Testis (tissue), 3 donors: ENCODE measurements around the gene FAM200A. TPM values are rescaled to one million over a fixed set of nuclear protein-coding genes. Genes with fewer than 3 reads are reported as not detected.
A peak's percentile ranks its signal among the peaks of the same experiment; 100 is the strongest.

Source experiments
- DNase-seq: peaks from one replicate; pipeline ENCODE4 v3.0.0-alpha.2; 2019
- H3K27ac ChIP-seq, 2 donors: fragments of 200-600 bp; sonication (generic); one replicate each; pipeline ENCODE4 v1.5.1; 2019
- H3K27me3 ChIP-seq: fragments of 200-600 bp; sonication (generic); one replicate; pipeline ENCODE4 v1.5.1; 2019
- H3K36me3 ChIP-seq: fragments of 200-600 bp; sonication (generic); one replicate; pipeline ENCODE4 v1.5.1; 2017; ENCODE audit warnings: low read depth; ENCODE audit errors: missing control alignments
- H3K4me1 ChIP-seq: fragments of 200-600 bp; sonication (generic); one replicate; pipeline ENCODE4 v1.5.1; 2019
- H3K4me3 ChIP-seq, 2 donors: fragments of 200-600 bp; sonication (generic); one replicate each; pipeline ENCODE4 v1.5.1; 2017 to 2019
- H3K9me3 ChIP-seq: fragments of 200-600 bp; sonication (generic); one replicate; pipeline ENCODE4 v1.5.1; 2017
- POLR2A ChIP-seq: fragments of 450-650 bp; IDR thresholded peaks from one replicate; pipeline ENCODE4 v1.6.1; 2017; ENCODE audit warnings: antibody characterized with exemption, mild to moderate bottlenecking, moderate library complexity
- WGBS, 2 donors: methylation state at CpG; one replicate each; pipeline ENCODE4 v1.1.5; 2018; 5-methylcytosine and 5-hydroxymethylcytosine counted together
- intact Hi-C: fragments of 100-400 bp; cut with DNase I; formaldehyde crosslinking; loops from one replicate; pipeline ENCODE4 v1.15.1; 2023; ENCODE audit warnings: low total_unique reads
- polyA plus RNA-seq: library from polyadenylated mRNA; stranded (reverse); fragments of 350-450 nt; fragmentation: Illumina TruSeq; extraction: RNeasy Lipid Tissue Mini Kit (QIAGEN cat#74804); gene quantifications from one replicate; pipeline ENCODE4 v1.2.3, GENCODE V29; 2014; ENCODE audit warnings: low read depth, low replicate concordance; ENCODE audit not compliant: insufficient read depth
- total RNA-seq, 2 donors: library from RNA; depleted of rRNA; stranded (reverse); fragments of >200 nt; gene quantifications; one replicate each; pipeline ENCODE4 v1.2.3, GENCODE V29; 2016
- TF ChIP-seq, protein P1 (sequence below), 3 experiments: fragments of 450-650 bp in 2 of 3; fragments of 200-600 bp in 1 of 3; sonication (generic) in 1 of 3; IDR thresholded peaks; one replicate each; pipeline ENCODE4 v1.5.1; 2016 to 2019; ENCODE audit warnings: antibody characterized with exemption in 3 of 3, mild to moderate bottlenecking in 2 of 3, moderate library complexity in 1 of 3

Gene FAM200A
- total and polyA plus RNA-seq, 3 donors from 2014 or later, result 9.2 to 11.5 (median 11.4) TPM

GRCh38 chr7:99559175-99559915 lies 7.4 kb upstream of the FAM200A start:
- H3K36me3 ChIP-seq, result no peaks in the 10 kb centered on the region
- no peaks in the 10 kb centered on the region for H3K9me3 ChIP-seq

DNA sequence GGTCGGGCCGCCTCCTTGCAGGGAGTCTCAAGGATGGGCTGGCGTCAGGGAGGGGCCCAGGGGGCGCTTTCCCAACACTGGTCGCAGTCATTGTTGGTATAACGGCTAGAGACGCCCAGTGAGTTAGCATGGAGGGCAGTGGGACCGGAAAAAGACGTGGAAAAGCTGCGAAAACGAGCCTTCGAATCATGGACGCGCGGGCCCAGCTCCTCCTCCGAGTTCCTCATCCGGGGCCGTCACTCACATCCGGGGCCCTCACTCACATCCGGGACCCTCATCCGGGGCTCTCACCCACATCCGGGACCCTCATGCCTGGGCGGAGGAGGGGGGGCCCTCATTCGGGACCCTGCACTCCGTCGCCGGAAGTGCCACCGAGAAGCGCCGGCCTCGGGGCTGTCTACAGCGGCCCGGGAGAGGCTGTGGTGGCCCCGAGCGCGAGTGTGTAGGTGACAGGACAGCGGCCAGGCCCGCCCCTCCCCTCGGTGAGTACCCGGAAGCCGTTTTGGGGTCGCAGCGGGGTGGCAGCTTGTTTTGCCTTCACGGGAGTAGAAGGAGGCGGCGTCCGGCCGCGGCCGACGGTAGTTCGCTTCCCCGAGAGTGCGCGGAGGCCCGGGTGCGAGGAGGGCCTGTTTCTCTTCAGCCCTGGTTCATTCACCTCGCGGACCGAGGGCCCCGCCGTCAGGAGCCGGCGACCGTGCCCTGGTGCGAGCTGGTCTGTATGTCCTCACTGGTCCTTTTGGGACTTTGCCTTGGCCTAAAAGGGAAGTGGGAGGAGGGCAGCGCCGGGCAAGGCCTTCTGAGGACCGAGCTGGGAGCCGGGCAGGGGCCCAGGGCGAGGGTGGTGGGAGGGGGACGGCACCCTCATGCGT lies 6.6 kb upstream of the FAM200A start, which contains the start of gene ZNF655:
Gene ZNF655, plus strand, starts transcription at position 337 of the 869 bp plus-strand sequence. CDS start 1,918 bp downstream, outside the sequence.
- intact Hi-C loops, result loop anchor here (10.0 kb wide), 1 partner anchor 54 kb away; the partner anchor contains the start of genes ZKSCAN5 and ZNF394
- no peaks in the 10 kb centered on the region for H3K27me3 ChIP-seq
- 1 to 2% methylated on average over 24 to 67 of the region's 73 CpGs for WGBS, 2 donors
- peaks cover 16% of the 10 kb centered on the region for H3K4me1 ChIP-seq
- no peaks in the 10 kb centered on the region for H3K36me3 ChIP-seq
- DNase-seq, result peak; percentile 93
- H3K9me3 ChIP-seq, result no peaks in the 10 kb centered on the region
- H3K4me3 ChIP-seq, result peak within 1 kb of the TSS; percentile 97 to 99
- peak within 1 kb of the TSS; percentile 96 to 98 for H3K27ac ChIP-seq
- TF ChIP-seq, protein P1, sequence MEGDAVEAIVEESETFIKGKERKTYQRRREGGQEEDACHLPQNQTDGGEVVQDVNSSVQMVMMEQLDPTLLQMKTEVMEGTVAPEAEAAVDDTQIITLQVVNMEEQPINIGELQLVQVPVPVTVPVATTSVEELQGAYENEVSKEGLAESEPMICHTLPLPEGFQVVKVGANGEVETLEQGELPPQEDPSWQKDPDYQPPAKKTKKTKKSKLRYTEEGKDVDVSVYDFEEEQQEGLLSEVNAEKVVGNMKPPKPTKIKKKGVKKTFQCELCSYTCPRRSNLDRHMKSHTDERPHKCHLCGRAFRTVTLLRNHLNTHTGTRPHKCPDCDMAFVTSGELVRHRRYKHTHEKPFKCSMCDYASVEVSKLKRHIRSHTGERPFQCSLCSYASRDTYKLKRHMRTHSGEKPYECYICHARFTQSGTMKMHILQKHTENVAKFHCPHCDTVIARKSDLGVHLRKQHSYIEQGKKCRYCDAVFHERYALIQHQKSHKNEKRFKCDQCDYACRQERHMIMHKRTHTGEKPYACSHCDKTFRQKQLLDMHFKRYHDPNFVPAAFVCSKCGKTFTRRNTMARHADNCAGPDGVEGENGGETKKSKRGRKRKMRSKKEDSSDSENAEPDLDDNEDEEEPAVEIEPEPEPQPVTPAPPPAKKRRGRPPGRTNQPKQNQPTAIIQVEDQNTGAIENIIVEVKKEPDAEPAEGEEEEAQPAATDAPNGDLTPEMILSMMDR (IDR thresholded peaks at IDR 0.05), result peak in 1 of 3 experiments; percentile 10
- peak; percentile 14 for TF ChIP-seq POLR2A

More at GRCh38 chr7:99559175-99559915, 7.4 kb upstream of the FAM200A start:
- TF ChIP-seq, protein P1 (IDR thresholded peaks at IDR 0.05), result no peak
- no peak for TF ChIP-seq POLR2A
- Histone ChIP-seq H3K4me1 (peaks cover 16% of the 10 kb centered on the region), H3K4me3 (peak overlapping the region; percentile 97 to 99), H3K27me3 (no peaks in the 10 kb centered on the region), H3K27ac (peak overlapping the region; percentile 96 to 98)
- intact Hi-C loops, result loop anchor here (10.0 kb wide), 1 partner anchor 55 kb away; the partner anchor contains the start of genes ZKSCAN5 and ZNF394
- WGBS, 2 donors, result 14 to 16% methylated on average over 31 of the region's 31 CpGs
- DNase-seq, result no peak

DNA sequence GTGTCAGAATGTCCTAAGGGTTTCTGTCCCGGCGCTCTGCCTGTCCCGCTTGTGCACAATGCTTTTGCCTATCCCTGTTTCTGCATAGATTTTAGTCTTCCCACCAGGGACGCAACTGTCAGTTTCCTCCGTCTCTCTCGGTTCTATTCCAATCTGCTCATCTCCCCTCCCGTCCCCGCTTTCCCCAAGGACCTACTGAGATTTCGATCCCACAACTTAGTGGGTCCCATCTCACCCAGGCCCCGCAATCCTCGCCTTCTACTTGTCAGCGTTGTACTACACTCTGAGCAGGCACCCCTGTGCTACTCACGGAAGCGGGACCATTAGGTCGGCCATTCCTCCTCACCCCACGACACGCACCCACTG lies 6.0 kb upstream of the FAM200A start:
- H3K4me3 ChIP-seq, result peak overlapping the region; percentile 97 to 99
- H3K27ac ChIP-seq, result peak overlapping the region; percentile 96 to 98
- H3K27me3 ChIP-seq, result no peaks in the 10 kb centered on the region
- intact Hi-C loops, result loop anchor here (10.0 kb wide), 1 partner anchor 53 kb away; the partner anchor contains the start of genes ZKSCAN5 and ZNF394
- peaks cover 16% of the 10 kb centered on the region for H3K4me1 ChIP-seq
- no peak for DNase-seq
- WGBS, 2 donors, result 2% methylated on average over 17 of the region's 17 CpGs
- no peaks in the 10 kb centered on the region for H3K36me3 ChIP-seq
- no peaks in the 10 kb centered on the region for H3K9me3 ChIP-seq
- TF ChIP-seq, protein P1 (IDR thresholded peaks at IDR 0.05), result no peak
- no peak for TF ChIP-seq POLR2A

- no peaks in the 10 kb centered on the region for H3K36me3 ChIP-seq
- H3K27ac ChIP-seq, result peak overlapping the region in 1 of 2 donors; percentile 96
- H3K4me3 ChIP-seq, result peak overlapping the region in 1 of 2 donors; percentile 99
- H3K9me3 ChIP-seq, result no peaks in the 10 kb centered on the region
- peaks cover 16% of the 10 kb centered on the region for H3K4me1 ChIP-seq
- no peak for DNase-seq
- 56 to 66% methylated on average over 4 of the region's 4 CpGs for WGBS, 2 donors
- TF ChIP-seq POLR2A, result no peak
- TF ChIP-seq, protein P1 (IDR thresholded peaks at IDR 0.05), result no peak
- no peaks in the 10 kb centered on the region for H3K27me3 ChIP-seq
- intact Hi-C loops, result loop anchor here (10.0 kb wide), 1 partner anchor 52 kb away; the partner anchor contains the start of genes ZKSCAN5 and ZNF394
Observed at GRCh38 chr7:99557196-99557607, 5.3 kb upstream of the FAM200A start.
